K562 (cell line): ENCODE results near the gene FKBP8. TPM values are rescaled to one million over a fixed set of nuclear protein-coding genes. Genes with fewer than 3 reads are reported as not detected.

ENCODE experiments used
- CBX3 ChIP-seq, 2 experiments: IDR thresholded peaks; 1 replicate in 1 of 2; 2 replicates in 1 of 2; pipeline ENCODE4 v1.6.1; 2012; ENCODE audit warnings: inconsistent platforms in 2 of 2, low read length in 2 of 2, borderline replicate concordance in 1 of 2, control low read depth in 1 of 2
- CSDE1 ChIP-seq, 2 experiments: fragments of 450-650 bp; IDR thresholded peaks; 2 replicates each; pipeline ENCODE4 v1.6.1; 2016; ENCODE audit warnings: mild to moderate bottlenecking in 1 of 2
- DACH1 ChIP-seq: fragments of 450-650 bp; IDR thresholded peaks from 2 replicates; pipeline ENCODE4 v1.6.1; 2018; ENCODE audit not compliant: partially characterized antibody
- ETS2 ChIP-seq: IDR thresholded peaks from 2 replicates; pipeline ENCODE4 v1.6.1; 2016; ENCODE audit warnings: borderline replicate concordance, missing genetic modification characterization, mild to moderate bottlenecking, moderate library complexity, missing compliant biosample characterization; ENCODE audit not compliant: poor library complexity, severe bottlenecking
- ETV6 ChIP-seq, 3 experiments: fragments of 150-350 bp in 1 of 3; sonication (generic) in 1 of 3; formaldehyde crosslinking in 1 of 3; IDR thresholded peaks; 2 replicates each; pipeline versions ENCODE4 v1.6.1 to v1.8.0; 2014 to 2022; ENCODE audit warnings: borderline replicate concordance in 2 of 3, low read depth in 2 of 3, antibody characterized with exemption in 1 of 3, low read length in 1 of 3, mild to moderate bottlenecking in 1 of 3, missing genetic modification reagents in 1 of 3
- FOXK2 ChIP-seq, 2 experiments: fragments of 450-650 bp; IDR thresholded peaks in 1 of 2; conservative IDR thresholded peaks in 1 of 2; 2 replicates each; pipeline ENCODE4 v1.6.1; 2016; ENCODE audit warnings: low read depth in 2 of 2, mild to moderate bottlenecking in 1 of 2
- HNRNPH1 ChIP-seq: fragments of 200-400 bp; formaldehyde crosslinking; optimal IDR thresholded peaks from 2 replicates; pipeline ENCODE3; 2017; ENCODE audit warnings: low read depth, mild to moderate bottlenecking, low read length, moderate library complexity
- HNRNPLL ChIP-seq: fragments of 200-400 bp; formaldehyde crosslinking; IDR thresholded peaks from 2 replicates; pipeline ENCODE4 v1.6.1; 2017; ENCODE audit warnings: low read length, low read depth, mild to moderate bottlenecking; ENCODE audit not compliant: poor library complexity, severe bottlenecking
- KDM5B ChIP-seq: fragments of 200-600 bp; sonication (generic); IDR thresholded peaks from 2 replicates; pipeline ENCODE4 v1.6.1; 2012; ENCODE audit warnings: low read depth, mild to moderate bottlenecking, moderate library complexity, low read length, control low read depth, inconsistent platforms; ENCODE audit not compliant: insufficient replicate concordance
- MCM5 ChIP-seq: fragments of 450-650 bp; IDR thresholded peaks from 2 replicates; pipeline ENCODE4 v1.6.1; 2016; ENCODE audit warnings: low read depth
- MED1 ChIP-seq: sonication (generic); formaldehyde crosslinking; IDR thresholded peaks from 2 replicates; pipeline ENCODE4 v1.8.1; 2023; ENCODE audit warnings: missing genetic modification reagents, borderline replicate concordance
- MEF2D ChIP-seq: conservative IDR thresholded peaks from 2 replicates; pipeline ENCODE4 v1.6.1; 2016; ENCODE audit warnings: low read depth, missing genetic modification characterization, missing compliant biosample characterization
- MITF ChIP-seq: IDR thresholded peaks from 2 replicates; pipeline ENCODE4 v1.6.1; 2014; ENCODE audit warnings: antibody characterized with exemption
- MTA1 ChIP-seq: fragments of 450-650 bp; IDR thresholded peaks from 2 replicates; pipeline ENCODE4 v1.6.1; 2017; ENCODE audit warnings: borderline replicate concordance
- MXI1 ChIP-seq: IDR thresholded peaks from 2 replicates; pipeline ENCODE4 v1.6.1; 2011; ENCODE audit warnings: low read depth, mild to moderate bottlenecking, improper control_type of control experiment, low read length
- NONO ChIP-seq, 2 experiments: fragments of 200-400 bp in 1 of 2; fragments of 450-650 bp in 1 of 2; formaldehyde crosslinking in 1 of 2; IDR thresholded peaks; 2 replicates each; pipeline ENCODE4 v1.6.1; 2017; ENCODE audit warnings: low read depth in 2 of 2, mild to moderate bottlenecking in 2 of 2, moderate library complexity in 2 of 2, low read length in 1 of 2
- PHB ChIP-seq: fragments of 250-450 bp; sonication (Bioruptor Pico); IDR thresholded peaks from 2 replicates; pipeline ENCODE4 v1.5.0; 2021
- RBBP5 ChIP-seq: fragments of 200-600 bp; sonication (generic); IDR thresholded peaks from 2 replicates; pipeline ENCODE4 v1.6.1; 2012; ENCODE audit warnings: borderline replicate concordance, mild to moderate bottlenecking, low read length, control low read depth, inconsistent platforms; ENCODE audit not compliant: insufficient read depth, poor library complexity, severe bottlenecking
- SIRT6 ChIP-seq: IDR thresholded peaks from one replicate; pipeline ENCODE4 v1.6.1; 2012; ENCODE audit warnings: low read depth, mild to moderate bottlenecking, control low read depth, inconsistent platforms, low read length, moderate library complexity
- TAF7 ChIP-seq: fragments of 450-650 bp; IDR thresholded peaks from 2 replicates; pipeline ENCODE4 v1.6.1; 2016; ENCODE audit warnings: missing genetic modification characterization, missing compliant biosample characterization
- ZNF263 ChIP-seq: sonication (generic); formaldehyde crosslinking; IDR thresholded peaks from 2 replicates; pipeline ENCODE4 v1.8.0; 2022; ENCODE audit warnings: mild to moderate bottlenecking, missing genetic modification reagents, borderline replicate concordance
- polyA plus RNA-seq, 8 experiments: library from polyadenylated mRNA; depleted of rRNA in 4 of 8; stranded (reverse) in 5 of 8; unstranded in 3 of 8; fragments of >200 nt; fragmentation: Nextera tagmentation in 2 of 8; fragmentation: Illumina TruSeq in 1 of 8; extraction: Ambion mirVana in 2 of 8; extraction: Trizol in 1 of 8; gene quantifications; 2 replicates each; pipeline versions ENCODE4 v1.2.1 to v1.2.3, GENCODE V29; 2011 to 2014; ENCODE audit warnings: inconsistent platforms in 1 of 8, missing spikeins in 1 of 8
- total RNA-seq, 7 experiments: library from RNA; depleted of rRNA in 6 of 7; stranded (reverse); fragments of >200 nt in 6 of 7; fragmentation: Illumina TruSeq in 2 of 7; extraction: Trizol in 2 of 7; gene quantifications; 2 replicates each; pipeline versions ENCODE4 v1.2.1 to v1.2.3, GENCODE V29; 2011 to 2021; ENCODE audit warnings: low replicate concordance in 1 of 7
- TF ChIP-seq, protein P1 (sequence below): sonication (generic); formaldehyde crosslinking; IDR thresholded peaks from 2 replicates; pipeline ENCODE4 v1.8.0; 2022; ENCODE audit warnings: mild to moderate bottlenecking, low read depth, missing genetic modification reagents
- TF ChIP-seq, protein P2 (sequence below): sonication (generic); formaldehyde crosslinking; IDR thresholded peaks from 2 replicates; pipeline ENCODE4 v1.8.0; 2022; ENCODE audit warnings: mild to moderate bottlenecking, missing genetic modification reagents

Gene FKBP8
- total and polyA plus RNA-seq, 9 of the 15 experiments (the other 6 are each of a cell fraction or from before 2014, with no cell fraction given) = 0.46 to 236 (median 104) TPM

DNA sequence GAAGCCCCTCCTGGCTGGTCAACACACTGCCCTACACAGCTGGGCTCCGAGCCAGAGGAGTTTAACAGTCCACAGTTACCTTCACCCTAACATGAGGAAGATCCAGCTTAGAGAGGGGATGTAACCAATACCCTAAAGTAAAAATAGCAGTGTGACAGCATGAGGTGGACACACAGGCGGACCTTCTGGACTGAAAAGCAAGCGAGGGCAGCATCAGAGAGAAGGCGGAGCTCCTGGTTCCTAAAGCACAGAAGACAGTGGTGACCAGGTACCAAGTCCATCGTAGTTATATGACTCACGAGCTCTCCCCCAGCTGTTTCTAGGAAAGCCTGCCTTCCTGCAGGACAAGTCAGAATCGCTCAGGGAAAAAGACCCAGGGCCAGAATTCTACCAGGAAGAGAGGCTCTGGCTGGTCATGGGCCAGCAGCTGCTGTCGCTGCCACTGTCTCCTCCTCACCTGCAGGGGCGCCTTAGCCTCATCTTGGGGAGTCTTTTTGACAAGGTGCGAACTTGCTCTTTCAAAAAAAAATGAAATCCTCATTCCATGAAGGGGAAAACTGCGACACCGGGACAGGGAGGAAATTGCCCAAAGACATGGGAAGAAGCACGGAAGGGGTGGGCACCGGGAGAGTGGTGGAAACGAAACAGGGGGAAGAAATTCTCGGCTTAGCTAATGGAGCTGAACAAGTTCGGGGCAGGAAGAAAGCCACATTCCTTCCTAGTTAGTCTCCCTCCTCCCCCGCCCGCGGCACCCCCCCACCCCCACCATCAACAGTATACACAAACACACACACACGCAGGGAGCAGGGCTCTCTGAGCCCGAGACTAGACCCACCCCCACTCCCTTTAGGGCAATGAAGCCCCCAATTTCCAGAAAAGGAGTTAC is 23.2 kb downstream of the FKBP8 start (continued):
- TF ChIP-seq FOXK2 (conservative IDR thresholded peaks at IDR 0.05 in 1 of 2, IDR thresholded peaks at IDR 0.05 in 1 of 2; ENCODE audit: low read depth in 2 of 2) = no peak
- no peak for TF ChIP-seq HNRNPH1
- no peak for TF ChIP-seq NONO (IDR thresholded peaks at IDR 0.05; ENCODE audit: low read depth in 2 of 2, low read length in 1 of 2)
- TF ChIP-seq ZNF263 (CRISPR knock-in tag) = peak; percentile 69; the same call in 1 of the 2 replicates
- no peak for TF ChIP-seq SIRT6
- no peak; the same call in 1 of the 2 replicates for TF ChIP-seq MTA1
- no peak for TF ChIP-seq MITF
- TF ChIP-seq CBX3 (IDR thresholded peaks at IDR 0.05; ENCODE audit: borderline replicate concordance in 1 of 2, low read length in 2 of 2) = no peak
- TF ChIP-seq KDM5B = no peak
- no peak for TF ChIP-seq MXI1
- no peak for TF ChIP-seq MED1
- TF ChIP-seq ETS2 = no peak
- no peak for TF ChIP-seq RBBP5
- peak in 1 of 2 experiments; percentile 41; a peak in 1 of 4 replicates for TF ChIP-seq ETV6 (IDR thresholded peaks at IDR 0.05; ENCODE audit: borderline replicate concordance in 1 of 2, low read depth in 2 of 2, low read length in 1 of 2)
- no peak for TF ChIP-seq ETV6 (CRISPR knock-in tag; IDR thresholded peaks at IDR 0.05; ENCODE audit: borderline replicate concordance)
- no peak for TF ChIP-seq HNRNPLL
- no peak for TF ChIP-seq MEF2D (tag)
- TF ChIP-seq DACH1 = peak; percentile 8
- TF ChIP-seq, protein P1, sequence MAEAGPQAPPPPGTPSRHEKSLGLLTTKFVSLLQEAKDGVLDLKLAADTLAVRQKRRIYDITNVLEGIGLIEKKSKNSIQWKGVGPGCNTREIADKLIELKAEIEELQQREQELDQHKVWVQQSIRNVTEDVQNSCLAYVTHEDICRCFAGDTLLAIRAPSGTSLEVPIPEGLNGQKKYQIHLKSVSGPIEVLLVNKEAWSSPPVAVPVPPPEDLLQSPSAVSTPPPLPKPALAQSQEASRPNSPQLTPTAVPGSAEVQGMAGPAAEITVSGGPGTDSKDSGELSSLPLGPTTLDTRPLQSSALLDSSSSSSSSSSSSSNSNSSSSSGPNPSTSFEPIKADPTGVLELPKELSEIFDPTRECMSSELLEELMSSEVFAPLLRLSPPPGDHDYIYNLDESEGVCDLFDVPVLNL (CRISPR knock-in tag) = no peak
- TF ChIP-seq, protein P2, sequence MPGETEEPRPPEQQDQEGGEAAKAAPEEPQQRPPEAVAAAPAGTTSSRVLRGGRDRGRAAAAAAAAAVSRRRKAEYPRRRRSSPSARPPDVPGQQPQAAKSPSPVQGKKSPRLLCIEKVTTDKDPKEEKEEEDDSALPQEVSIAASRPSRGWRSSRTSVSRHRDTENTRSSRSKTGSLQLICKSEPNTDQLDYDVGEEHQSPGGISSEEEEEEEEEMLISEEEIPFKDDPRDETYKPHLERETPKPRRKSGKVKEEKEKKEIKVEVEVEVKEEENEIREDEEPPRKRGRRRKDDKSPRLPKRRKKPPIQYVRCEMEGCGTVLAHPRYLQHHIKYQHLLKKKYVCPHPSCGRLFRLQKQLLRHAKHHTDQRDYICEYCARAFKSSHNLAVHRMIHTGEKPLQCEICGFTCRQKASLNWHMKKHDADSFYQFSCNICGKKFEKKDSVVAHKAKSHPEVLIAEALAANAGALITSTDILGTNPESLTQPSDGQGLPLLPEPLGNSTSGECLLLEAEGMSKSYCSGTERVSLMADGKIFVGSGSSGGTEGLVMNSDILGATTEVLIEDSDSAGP (CRISPR knock-in tag) = no peak
- no peak for TF ChIP-seq TAF7 (tag)
- no peak for TF ChIP-seq MCM5
- no peak for TF ChIP-seq PHB
- TF ChIP-seq CSDE1 (IDR thresholded peaks at IDR 0.05) = no peak
